Thyroid gland (tissue), 4 donors: ENCODE data around the gene FRMD4A. TPM values are rescaled to one million over a fixed set of nuclear protein-coding genes. Genes with fewer than 3 reads are reported as not detected.
"Not testable (repeated sequence)": the region's sequence is repeated elsewhere in the genome, so short reads cannot be mapped to it uniquely, and the experiment has no call there.

Experiments
- DNase-seq, 2 donors: peaks; one replicate each; pipeline ENCODE4 v3.0.0-alpha.2; 2019
- H3K27ac ChIP-seq, 3 donors: fragments of 200-600 bp; sonication (generic); 1 replicate in 2 of 3; 2 replicates in 1 of 3; pipeline ENCODE4 v1.5.1; 2016 to 2019; ENCODE audit warnings: mild to moderate bottlenecking in 1 of 3, moderate library complexity in 1 of 3
- H3K27me3 ChIP-seq: fragments of 200-600 bp; sonication (generic); one replicate; pipeline ENCODE4 v1.5.1; 2019
- H3K36me3 ChIP-seq, 2 donors: fragments of 200-600 bp; sonication (generic); one replicate each; pipeline ENCODE4 v1.5.1; 2016 to 2019
- H3K4me1 ChIP-seq, 2 donors: fragments of 200-600 bp; sonication (generic); one replicate each; pipeline ENCODE4 v1.5.1; 2017 to 2019
- H3K4me3 ChIP-seq, 3 donors: fragments of 200-600 bp; sonication (generic); replicated peaks in 1 of 3; 1 replicate in 2 of 3; 2 replicates in 1 of 3; pipeline ENCODE4 v1.5.1; 2016; ENCODE audit warnings: mild to moderate bottlenecking in 1 of 3
- H3K9me3 ChIP-seq: fragments of 200-600 bp; sonication (generic); one replicate; pipeline ENCODE4 v1.5.1; 2017
- CTCF ChIP-seq, 6 experiments: fragments of 200-600 bp in 3 of 6; fragments of 450-650 bp in 3 of 6; sonication (generic) in 3 of 6; IDR thresholded peaks; one replicate each; pipeline ENCODE4 v1.5.1; 2016 to 2019; ENCODE audit warnings: antibody characterized with exemption in 6 of 6, mild to moderate bottlenecking in 2 of 6, inconsistent platforms in 1 of 6, moderate library complexity in 1 of 6
- POLR2A ChIP-seq, 2 donors: fragments of 450-650 bp; IDR thresholded peaks; one replicate each; pipeline ENCODE4 v1.6.1; 2017; ENCODE audit warnings: antibody characterized with exemption in 2 of 2, mild to moderate bottlenecking in 2 of 2, moderate library complexity in 1 of 2
- WGBS, 2 donors: methylation state at CpG; one replicate each; pipeline ENCODE4 v1.1.5; 2017; 5-methylcytosine and 5-hydroxymethylcytosine counted together
- intact Hi-C: fragments of 100-400 bp; cut with DNase I; formaldehyde crosslinking; loops from one replicate; pipeline ENCODE4 v1.15.1; 2023
- total RNA-seq, 4 donors: library from RNA; depleted of rRNA; stranded (reverse); fragments of >200 nt; gene quantifications; one replicate each; pipeline ENCODE4 v1.2.3, GENCODE V29; 2016

The FRMD4A gene
- total RNA-seq, 4 donors from 2014 or later = 10.6 to 18.6 (median 16.3) TPM

- no peak for DNase-seq
- H3K27me3 ChIP-seq = no peaks in the 10 kb centered on the region
- no peaks in the 10 kb centered on the region for H3K36me3 ChIP-seq
- H3K9me3 ChIP-seq = no peaks in the 10 kb centered on the region
- no peaks in the 10 kb centered on the region for H3K4me1 ChIP-seq
- intact Hi-C loops = loop anchor here (10.0 kb wide), 1 partner anchor 161 kb away; no protein-coding TSS in a partner anchor
- WGBS, 2 donors = 83 to 91% methylated on average over 7 of the region's 7 CpGs
- TF ChIP-seq CTCF (IDR thresholded peaks at IDR 0.05) (no peak), POLR2A (IDR thresholded peaks at IDR 0.05) (no peak)
- no peak overlapping the region for H3K4me3 ChIP-seq
- no peak overlapping the region for H3K27ac ChIP-seq
These were observed 375.2 kb downstream of the FRMD4A start for GRCh38 chr10:13955409-13956068.

GRCh38 chr10:13954195-13954594 lies 376.5 kb downstream of the FRMD4A start:
- H3K36me3 ChIP-seq, DNase-seq, H3K4me3 ChIP-seq, H3K9me3 ChIP-seq, H3K27me3 ChIP-seq, H3K27ac ChIP-seq, H3K4me1 ChIP-seq: not testable (repeated sequence)
- WGBS, 2 donors = 90 to 94% methylated on average over 8 of the region's 8 CpGs
- intact Hi-C loops = loop anchor here (10.0 kb wide), 1 partner anchor 159 kb away; no protein-coding TSS in a partner anchor

GRCh38 chr10:13953371-13953770 lies 377.4 kb downstream of the FRMD4A start:
- Histone ChIP-seq H3K9me3 (no peaks in the 10 kb centered on the region), H3K27me3 (no peaks in the 10 kb centered on the region), H3K36me3 (no peaks in the 10 kb centered on the region), H3K27ac (no peak overlapping the region), H3K4me1 (no peaks in the 10 kb centered on the region), H3K4me3 (no peak overlapping the region)
- 94 to 96% methylated on average over 4 of the region's 4 CpGs for WGBS, 2 donors
- intact Hi-C loops = loop anchor here (10.0 kb wide), 1 partner anchor 159 kb away; no protein-coding TSS in a partner anchor
- TF ChIP-seq CTCF (IDR thresholded peaks at IDR 0.05) (no peak), POLR2A (IDR thresholded peaks at IDR 0.05) (no peak)
- no peak for DNase-seq

GRCh38 chr10:13950543-13950939 lies 380.2 kb downstream of the FRMD4A start:
- WGBS, 2 donors = 79 to 84% methylated on average over 4 of the region's 4 CpGs
- TF ChIP-seq POLR2A (IDR thresholded peaks at IDR 0.05) = no peak
- no peak for TF ChIP-seq CTCF (IDR thresholded peaks at IDR 0.05)
- no peak for DNase-seq
- H3K27me3 ChIP-seq = no peaks in the 10 kb centered on the region
- no peaks in the 10 kb centered on the region for H3K4me1 ChIP-seq
- intact Hi-C loops = loop anchor here (10.0 kb wide), 1 partner anchor 156 kb away; no protein-coding TSS in a partner anchor
- H3K9me3 ChIP-seq = no peaks in the 10 kb centered on the region
- no peak overlapping the region for H3K27ac ChIP-seq
- H3K4me3 ChIP-seq = no peak overlapping the region
- no peaks in the 10 kb centered on the region for H3K36me3 ChIP-seq

- H3K27me3 ChIP-seq = no peaks in the 10 kb centered on the region
- DNase-seq = no peak
- H3K36me3 ChIP-seq = no peaks in the 10 kb centered on the region
- H3K27ac ChIP-seq = no peak overlapping the region
- no peaks in the 10 kb centered on the region for H3K4me1 ChIP-seq
- no peak overlapping the region for H3K4me3 ChIP-seq
- intact Hi-C loops = loop anchor here (10.0 kb wide), 1 partner anchor 155 kb away; no protein-coding TSS in a partner anchor
- 68 to 92% methylated on average over 3 of the region's 3 CpGs for WGBS, 2 donors
- no peak for TF ChIP-seq CTCF (IDR thresholded peaks at IDR 0.05)
- TF ChIP-seq POLR2A (IDR thresholded peaks at IDR 0.05) = no peak
- no peaks in the 10 kb centered on the region for H3K9me3 ChIP-seq
These were observed 380.7 kb downstream of the FRMD4A start for GRCh38 chr10:13949844-13950542.
